Measurements from ENCODE around the gene TNXB. TPM values are rescaled to one million over a fixed set of nuclear protein-coding genes. Genes with fewer than 3 reads are reported as not detected.
"Not testable (repeated sequence)": the region's sequence is repeated elsewhere in the genome, so short reads cannot be mapped to it uniquely, and the experiment has no call there.

TNXB gene
- total RNA-seq, 1 experiment from 2014 or later = 1.4 TPM

DNA sequence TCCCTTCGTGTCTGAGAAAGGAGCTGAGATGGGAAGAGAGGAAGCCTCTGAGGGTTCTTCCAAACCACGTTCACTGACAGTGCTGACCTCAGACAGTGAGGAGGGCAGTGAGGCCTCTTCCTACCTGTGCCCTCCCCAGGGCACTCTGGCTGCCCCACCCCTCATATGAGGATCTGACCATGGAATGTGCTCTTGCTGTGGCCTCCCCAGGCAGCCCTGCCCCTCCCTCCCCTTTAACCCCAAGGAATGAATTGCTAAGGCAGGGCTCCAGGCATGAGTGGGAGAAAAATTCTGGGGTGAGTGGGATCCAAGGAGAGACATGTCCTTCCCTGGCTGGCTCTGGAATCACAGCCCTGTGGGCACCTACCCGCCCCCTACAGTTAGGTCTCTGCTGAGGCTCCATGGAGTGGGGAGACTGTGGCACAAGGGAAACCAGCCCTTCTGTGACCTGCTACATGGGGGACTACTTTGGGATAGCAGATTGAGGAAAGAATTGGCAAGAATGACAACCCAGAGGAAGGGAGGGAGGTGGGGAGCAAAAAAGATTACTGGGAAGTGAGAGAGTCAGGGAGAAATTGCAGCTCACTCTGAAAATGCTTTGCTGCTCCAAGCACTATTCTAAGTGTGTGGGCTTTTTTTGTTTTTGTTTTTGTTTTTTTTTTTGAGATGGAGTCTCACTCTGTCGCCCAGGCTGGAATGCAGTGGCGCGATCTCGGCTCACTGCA, 29.4 kb downstream of the TNXB start:
- no peak for DNase-seq (ENCODE audit: low read depth)
- in situ Hi-C loops (cut with HindIII; ENCODE audit: low pct_unique_long_range_greater_than_20kb, low sequenced_read_pairs) = no loop called here

DNA sequence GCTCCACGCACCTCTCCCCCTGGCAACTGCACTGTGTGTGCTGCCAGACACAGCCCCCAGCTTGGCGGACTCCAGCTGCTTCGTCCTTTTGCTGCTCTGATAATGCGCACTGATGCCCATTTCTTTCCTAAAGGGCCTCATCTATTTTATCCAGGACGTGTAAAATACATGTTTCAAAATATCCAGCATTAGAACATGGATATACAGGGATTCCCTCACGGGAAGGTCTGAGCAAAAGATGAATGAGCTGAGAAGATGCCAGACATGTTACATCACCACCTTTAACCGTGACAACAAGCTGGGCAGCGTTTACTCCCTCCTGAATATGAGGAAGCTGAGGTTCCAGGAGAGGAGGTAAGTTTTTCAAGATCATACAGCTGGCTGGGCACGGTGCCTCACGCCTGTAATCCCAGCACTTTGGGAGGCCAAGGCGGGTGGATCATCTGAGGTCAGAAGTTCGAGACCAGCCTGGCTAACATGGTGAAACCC, 32.8 kb downstream of the TNXB start:
- peak; percentile 37 for DNase-seq (ENCODE audit: low read depth)

DNA sequence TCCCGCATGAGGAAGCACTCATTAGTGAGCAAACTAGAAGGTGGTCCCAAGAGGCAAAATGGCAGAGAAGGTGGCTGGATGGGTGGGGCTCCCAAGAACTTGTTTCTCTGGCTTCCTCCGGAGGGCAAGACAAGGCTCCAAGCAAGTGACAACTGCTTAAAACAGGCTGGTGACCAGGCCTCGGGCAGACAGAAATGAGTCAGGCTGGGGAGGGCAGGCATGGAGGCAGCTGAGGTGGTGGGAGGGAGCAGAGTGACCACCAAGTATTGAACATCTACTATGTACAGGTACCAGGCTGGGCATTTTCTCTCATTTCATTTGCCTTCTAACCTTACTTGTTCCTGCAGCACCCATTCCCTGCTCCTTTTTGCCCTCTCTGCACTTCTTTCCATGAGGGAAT, 33.4 kb downstream of the TNXB start:
- in situ Hi-C loops (cut with HindIII; ENCODE audit: low pct_unique_long_range_greater_than_20kb, low sequenced_read_pairs) = no loop called here
- no peak for DNase-seq (ENCODE audit: low read depth)

More for the DNA sequence above, 32.8 kb downstream of the TNXB start:
- in situ Hi-C loops (cut with HindIII; ENCODE audit: low pct_unique_long_range_greater_than_20kb, low sequenced_read_pairs) = no loop called here

GRCh38 chr6:32074996-32075532, 34.1 kb downstream of the TNXB start:
- in situ Hi-C loops (cut with HindIII; ENCODE audit: low pct_unique_long_range_greater_than_20kb, low sequenced_read_pairs) = no loop called here

DNA sequence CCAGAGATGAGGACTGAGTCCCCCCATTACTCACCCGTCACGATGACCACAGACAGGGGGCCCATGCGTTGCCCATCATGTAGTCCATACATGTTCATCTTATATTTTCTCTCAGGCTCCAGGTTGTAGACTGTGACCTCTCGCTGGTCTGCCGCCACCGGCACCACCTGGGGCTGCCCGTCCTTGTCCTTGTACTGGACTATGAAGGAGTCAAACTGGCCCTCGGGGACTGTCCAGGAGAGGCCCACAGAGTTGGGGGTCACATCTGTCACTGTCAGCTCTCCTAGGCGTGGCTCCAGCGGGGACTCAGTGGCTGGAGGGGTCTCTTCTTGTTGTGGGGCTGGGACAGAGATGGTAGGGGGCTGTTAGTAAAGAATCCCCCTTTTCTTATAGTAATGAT, 35.5 kb downstream of the TNXB start:
- in situ Hi-C loops (cut with HindIII; ENCODE audit: low pct_unique_long_range_greater_than_20kb, low sequenced_read_pairs) = no loop called here

More at GRCh38 chr6:32074996-32075532, 34.1 kb downstream of the TNXB start:
- no peak for DNase-seq (ENCODE audit: low read depth)

GRCh38 chr6:32073101-32073500, 36.0 kb downstream of the TNXB start:
- DNase-seq (ENCODE audit: low read depth) = no peak
- in situ Hi-C loops (cut with HindIII; ENCODE audit: low pct_unique_long_range_greater_than_20kb, low sequenced_read_pairs) = no loop called here

More for the DNA sequence above, 35.5 kb downstream of the TNXB start:
- DNase-seq (ENCODE audit: low read depth) = no peak

GRCh38 chr6:32070814-32071543, 38.2 kb downstream of the TNXB start:
- no peak for DNase-seq (ENCODE audit: low read depth)
- in situ Hi-C loops (cut with HindIII; ENCODE audit: low pct_unique_long_range_greater_than_20kb, low sequenced_read_pairs) = no loop called here

DNA sequence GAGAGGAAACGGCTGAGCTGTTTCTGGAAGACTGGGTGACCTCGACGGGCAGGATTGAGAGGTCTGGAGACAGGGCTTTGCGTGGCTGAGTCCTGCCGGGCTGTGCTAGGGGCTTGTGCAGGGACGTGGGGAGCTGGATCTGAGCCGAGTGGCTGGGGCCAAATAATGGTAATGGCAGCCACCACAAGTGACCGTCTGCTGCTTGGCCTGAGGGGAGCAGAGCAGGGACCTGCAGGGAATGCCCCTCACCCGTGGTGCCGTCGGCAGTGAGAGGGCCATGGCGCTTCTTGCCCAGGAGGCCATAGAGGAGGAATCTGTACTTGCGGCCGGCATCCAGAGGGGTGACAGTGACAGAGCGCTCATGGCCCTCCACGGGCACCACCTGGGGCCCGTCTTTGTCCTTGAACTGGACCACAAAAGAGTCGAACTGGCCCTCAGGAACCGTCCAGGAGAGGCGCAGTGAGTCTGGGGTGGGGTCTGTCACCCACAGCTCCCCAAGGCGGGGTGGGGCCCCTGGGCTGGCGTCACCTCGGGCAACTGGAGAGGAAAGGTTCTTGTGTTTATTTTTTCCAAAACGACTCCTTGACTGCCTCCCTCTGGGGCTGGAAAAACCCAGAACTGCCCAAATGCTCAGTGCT, 39.1 kb downstream of the TNXB start:
- DNase-seq (ENCODE audit: low read depth) = no peak
- in situ Hi-C loops (cut with HindIII; ENCODE audit: low pct_unique_long_range_greater_than_20kb, low sequenced_read_pairs) = no loop called here

GRCh38 chr6:32069460-32069859, 39.7 kb downstream of the TNXB start:
- DNase-seq (ENCODE audit: low read depth) = no peak
- in situ Hi-C loops (cut with HindIII; ENCODE audit: low pct_unique_long_range_greater_than_20kb, low sequenced_read_pairs) = no loop called here

GRCh38 chr6:32068867-32069266, 40.3 kb downstream of the TNXB start:
- no peak for DNase-seq (ENCODE audit: low read depth)
- in situ Hi-C loops (cut with HindIII; ENCODE audit: low pct_unique_long_range_greater_than_20kb, low sequenced_read_pairs) = no loop called here

- DNase-seq (ENCODE audit: low read depth); in situ Hi-C loops (cut with HindIII; ENCODE audit: low pct_unique_long_range_greater_than_20kb, low sequenced_read_pairs): not testable (repeated sequence)
These were observed 40.8 kb downstream of the TNXB start for GRCh38 chr6:32068315-32068714.

- DNase-seq (ENCODE audit: low read depth); in situ Hi-C loops (cut with HindIII; ENCODE audit: low pct_unique_long_range_greater_than_20kb, low sequenced_read_pairs): not testable (repeated sequence)
These were observed 41.6 kb downstream of the TNXB start for GRCh38 chr6:32067521-32067920.

DNA sequence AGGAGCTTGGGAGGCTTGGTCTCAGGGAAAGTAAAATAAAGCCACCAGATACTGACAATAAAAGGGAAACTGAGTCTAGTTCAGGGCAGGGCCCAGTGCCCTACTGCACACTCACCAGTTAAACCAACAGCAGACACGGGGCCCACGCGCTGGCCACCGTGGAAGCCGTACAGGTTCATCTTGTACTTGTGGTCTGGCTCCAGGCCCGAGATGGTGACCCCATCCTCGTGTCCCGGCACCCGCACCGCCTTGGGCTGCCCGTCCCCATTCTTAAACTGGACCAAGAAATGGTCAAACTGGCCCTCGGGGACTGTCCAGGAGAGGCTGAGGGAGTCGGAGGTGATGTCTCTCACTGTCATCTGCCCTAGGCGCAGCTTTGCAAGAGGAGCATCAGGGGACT, 44.4 kb downstream of the TNXB start:
- in situ Hi-C loops (cut with HindIII; ENCODE audit: low pct_unique_long_range_greater_than_20kb, low sequenced_read_pairs) = no loop called here
- DNase-seq (ENCODE audit: low read depth) = no peak

DNA sequence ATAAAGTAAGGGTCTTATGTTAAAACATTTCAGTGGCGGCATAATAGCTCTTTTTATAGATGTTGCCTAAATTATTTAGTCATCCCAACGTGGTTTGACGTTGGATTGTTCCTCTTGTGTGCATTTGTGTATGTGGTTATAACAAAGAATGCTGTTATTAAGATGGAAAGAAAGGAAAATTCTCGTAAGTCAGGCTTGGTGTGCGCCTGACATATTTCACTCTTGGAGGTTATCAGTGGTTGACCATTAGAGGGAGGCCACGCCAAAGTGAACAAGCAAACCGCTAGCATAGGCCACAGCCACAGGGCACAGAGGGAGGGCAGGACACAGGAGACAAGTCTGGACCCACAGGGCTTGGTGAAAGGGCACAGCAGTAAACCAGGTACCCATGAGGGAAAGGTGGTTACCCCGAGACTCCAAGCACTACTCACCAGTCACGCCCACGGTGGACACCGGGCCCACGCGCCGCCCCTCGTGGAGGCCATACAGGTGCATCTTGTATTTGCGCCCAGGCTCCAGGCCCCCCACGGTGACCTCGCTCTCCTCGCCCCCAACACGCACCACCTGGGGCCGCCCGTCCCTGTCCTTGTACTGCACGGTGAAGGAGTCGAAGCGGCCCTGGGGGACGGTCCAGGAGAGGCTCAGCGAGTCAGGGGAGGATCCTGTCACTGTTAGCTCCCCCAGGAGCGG, 48.0 kb downstream of the TNXB start:
- in situ Hi-C loops (cut with HindIII; ENCODE audit: low pct_unique_long_range_greater_than_20kb, low sequenced_read_pairs) = no loop called here
- no peak for DNase-seq (ENCODE audit: low read depth)

DNA sequence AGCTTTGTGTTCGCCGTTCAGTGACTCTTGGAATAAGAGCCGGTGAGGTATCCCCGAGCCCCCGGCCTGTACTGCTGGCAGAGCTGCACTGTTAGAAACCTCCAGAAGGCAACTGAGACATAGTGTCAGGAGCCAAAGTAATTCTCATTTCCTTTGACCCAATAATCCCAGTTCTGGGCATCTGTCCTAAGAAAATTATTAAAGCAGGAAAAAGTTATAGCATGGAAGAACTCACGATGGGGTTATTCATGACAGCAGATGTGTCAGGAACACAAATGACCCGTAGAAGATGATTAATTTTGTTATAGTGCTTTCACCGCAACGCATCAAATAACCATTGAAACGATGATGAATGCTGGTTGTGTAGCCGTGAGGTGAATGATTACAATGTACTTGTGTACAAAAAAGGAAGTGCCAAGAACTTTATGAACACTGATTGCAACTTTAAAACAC, 50.6 kb downstream of the TNXB start:
- in situ Hi-C loops (cut with HindIII; ENCODE audit: low pct_unique_long_range_greater_than_20kb, low sequenced_read_pairs) = no loop called here

DNA sequence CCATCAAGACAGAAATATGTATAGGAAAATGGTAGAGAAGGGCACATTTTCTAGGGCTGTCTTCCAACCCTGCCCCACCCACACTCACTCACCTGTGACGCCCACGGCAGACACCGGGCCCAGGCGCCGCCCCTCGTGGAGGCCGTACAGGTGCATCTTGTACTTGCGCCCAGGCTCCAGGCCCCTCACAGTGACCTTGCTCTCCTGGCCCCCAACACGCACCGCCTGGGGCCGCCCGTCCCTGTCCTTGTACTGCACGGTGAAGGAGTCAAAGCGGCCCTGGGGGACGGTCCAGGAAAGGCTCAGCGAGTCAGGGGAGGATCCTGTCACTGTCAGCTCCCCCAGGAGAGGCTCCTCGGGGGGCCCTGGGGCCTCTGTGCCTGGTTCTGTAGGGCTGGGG, 51.2 kb downstream of the TNXB start:
- in situ Hi-C loops (cut with HindIII; ENCODE audit: low pct_unique_long_range_greater_than_20kb, low sequenced_read_pairs) = no loop called here
- DNase-seq (ENCODE audit: low read depth) = no peak

More for the DNA sequence above, 50.6 kb downstream of the TNXB start:
- DNase-seq (ENCODE audit: low read depth) = no peak

GRCh38 chr6:32056254-32056653, 52.9 kb downstream of the TNXB start:
- in situ Hi-C loops (cut with HindIII; ENCODE audit: low pct_unique_long_range_greater_than_20kb, low sequenced_read_pairs) = no loop called here
- no peak for DNase-seq (ENCODE audit: low read depth)

GRCh38 chr6:32055756-32056155, 53.4 kb downstream of the TNXB start:
- DNase-seq (ENCODE audit: low read depth); in situ Hi-C loops (cut with HindIII; ENCODE audit: low pct_unique_long_range_greater_than_20kb, low sequenced_read_pairs): not testable (repeated sequence)

Data from Caki2 (cell line).